HEK293 (cell line): Measurements from ENCODE around the gene PRPF19.

Source experiments
- CTCF ChIA-PET: fragments of 350-600 bp; formaldehyde crosslinking; extraction: SDS; loops from one replicate; lab custom pipeline; 2021; ENCODE audit warnings: antibody characterized with exemption; lab: Yijun Ruan, JAX
- POLR2A ChIA-PET: fragments of 300-600 bp; formaldehyde crosslinking; extraction: SDS; loops from one replicate; lab custom pipeline; 2020; ENCODE audit warnings: antibody characterized with exemption, inconsistent platforms; lab: Yijun Ruan, JAX
- H3K27ac ChIP-seq: fragments of 200-500 bp; sonication (Bioruptor generic); 2 replicates; pipeline ENCODE4 v1.5.1; 2014; ENCODE audit warnings: low read depth, low read length, control low read depth, inconsistent platforms; ENCODE audit errors: extremely low read depth
- H3K36me3 ChIP-seq, 2 experiments: fragments of 200-500 bp in 1 of 2; sonication (Bioruptor generic) in 1 of 2; 1 replicate in 1 of 2; 2 replicates in 1 of 2; pipeline ENCODE4 v1.5.1; 2014 to 2017; ENCODE audit warnings: inconsistent platforms in 2 of 2, low read length in 2 of 2; ENCODE audit not compliant: control insufficient read depth in 2 of 2, insufficient read depth in 1 of 2
- H3K4me1 ChIP-seq: fragments of 200-500 bp; sonication (Bioruptor generic); 2 replicates; pipeline ENCODE4 v1.5.1; 2014; ENCODE audit warnings: mild to moderate bottlenecking, low read length, inconsistent platforms; ENCODE audit not compliant: control insufficient read depth, insufficient read depth
- H3K4me3 ChIP-seq: 2 replicates; pipeline ENCODE4 v1.5.1; 2011; ENCODE audit warnings: low read depth, mild to moderate bottlenecking, control low read depth, low read length, moderate library complexity
- H3K9me3 ChIP-seq: fragments of 200-500 bp; sonication (Bioruptor generic); 2 replicates; pipeline ENCODE4 v1.5.1; 2014; ENCODE audit warnings: low read depth, low read length, inconsistent platforms; ENCODE audit not compliant: control insufficient read depth, insufficient read depth
- GLI4 ChIP-seq: fragments of 450-650 bp; formaldehyde crosslinking; IDR thresholded peaks from 2 replicates; pipeline ENCODE4 v1.5.1; 2016; ENCODE audit warnings: missing biosample characterization, missing genetic modification characterization
- MZF1 ChIP-seq: fragments of 450-650 bp; formaldehyde crosslinking; IDR thresholded peaks from 2 replicates; pipeline ENCODE4 v1.5.1; 2017; ENCODE audit warnings: missing biosample characterization, missing genetic modification characterization, borderline replicate concordance
- REST ChIP-seq: fragments of 450-650 bp; formaldehyde crosslinking; IDR thresholded peaks from 2 replicates; pipeline ENCODE4 v1.5.1; 2016; ENCODE audit warnings: missing biosample characterization, missing genetic modification characterization
- SALL2 ChIP-seq: fragments of 450-650 bp; formaldehyde crosslinking; IDR thresholded peaks from 2 replicates; pipeline ENCODE4 v1.5.0; 2017; ENCODE audit warnings: missing biosample characterization, mild to moderate bottlenecking, missing genetic modification characterization, borderline replicate concordance
- SP3 ChIP-seq: fragments of 450-650 bp; formaldehyde crosslinking; IDR thresholded peaks from 2 replicates; pipeline ENCODE4 v1.5.1; 2016; ENCODE audit warnings: missing biosample characterization, missing genetic modification characterization
- TCF7L2 ChIP-seq: IDR thresholded peaks from 2 replicates; pipeline ENCODE4 v1.6.1; 2011; ENCODE audit warnings: low read depth, mild to moderate bottlenecking, inconsistent platforms, low read length, moderate library complexity, borderline replicate concordance
- ZBTB49 ChIP-seq: fragments of 450-650 bp; formaldehyde crosslinking; IDR thresholded peaks from 2 replicates; pipeline ENCODE4 v1.5.1; 2016; ENCODE audit warnings: missing biosample characterization, missing genetic modification characterization, low read depth
- ZFP41 ChIP-seq: fragments of 450-650 bp; formaldehyde crosslinking; IDR thresholded peaks from 2 replicates; pipeline ENCODE4 v1.5.1; 2016; ENCODE audit warnings: missing biosample characterization, missing genetic modification characterization, borderline replicate concordance
- ZNF121 ChIP-seq: fragments of 450-650 bp; formaldehyde crosslinking; IDR thresholded peaks from 2 replicates; pipeline ENCODE4 v1.5.1; 2016; ENCODE audit warnings: missing biosample characterization, missing genetic modification characterization
- ZNF214 ChIP-seq: fragments of 450-650 bp; formaldehyde crosslinking; IDR thresholded peaks from 2 replicates; pipeline ENCODE4 v1.5.1; 2017; ENCODE audit warnings: missing biosample characterization, mild to moderate bottlenecking, missing genetic modification characterization, borderline replicate concordance
- ZNF311 ChIP-seq: fragments of 450-650 bp; formaldehyde crosslinking; IDR thresholded peaks from 2 replicates; pipeline ENCODE4 v1.5.1; 2017; ENCODE audit warnings: missing biosample characterization, missing genetic modification characterization, borderline replicate concordance
- ZNF350 ChIP-seq: fragments of 450-650 bp; formaldehyde crosslinking; IDR thresholded peaks from 2 replicates; pipeline ENCODE4 v1.5.0; 2017; ENCODE audit warnings: missing biosample characterization, mild to moderate bottlenecking, missing genetic modification characterization
- ZNF354C ChIP-seq: fragments of 450-650 bp; formaldehyde crosslinking; IDR thresholded peaks from 2 replicates; pipeline ENCODE4 v1.5.1; 2016; ENCODE audit warnings: missing biosample characterization, missing genetic modification characterization, low read depth, borderline replicate concordance
- ZNF362 ChIP-seq: fragments of 450-650 bp; formaldehyde crosslinking; IDR thresholded peaks from 2 replicates; pipeline ENCODE4 v1.5.1; 2016; ENCODE audit warnings: missing biosample characterization, missing genetic modification characterization
- ZNF391 ChIP-seq: fragments of 450-650 bp; formaldehyde crosslinking; IDR thresholded peaks from 2 replicates; pipeline ENCODE4 v1.5.1; 2016; ENCODE audit warnings: low read depth, missing biosample characterization, missing genetic modification characterization, borderline replicate concordance
- ZNF449 ChIP-seq: fragments of 450-650 bp; formaldehyde crosslinking; IDR thresholded peaks from 2 replicates; pipeline ENCODE4 v1.5.1; 2017; ENCODE audit warnings: missing biosample characterization, mild to moderate bottlenecking, missing genetic modification characterization, moderate library complexity
- ZNF558 ChIP-seq: fragments of 450-650 bp; formaldehyde crosslinking; IDR thresholded peaks from 2 replicates; pipeline ENCODE4 v1.5.1; 2016; ENCODE audit warnings: missing biosample characterization, missing genetic modification characterization
- ZNF610 ChIP-seq: fragments of 450-650 bp; formaldehyde crosslinking; IDR thresholded peaks from 2 replicates; pipeline ENCODE4 v1.5.1; 2016; ENCODE audit warnings: missing biosample characterization, missing genetic modification characterization, borderline replicate concordance
- ZNF623 ChIP-seq: fragments of 450-650 bp; formaldehyde crosslinking; IDR thresholded peaks from 2 replicates; pipeline ENCODE4 v1.5.1; 2016; ENCODE audit warnings: missing biosample characterization, missing genetic modification characterization
- ZNF704 ChIP-seq: fragments of 450-650 bp; formaldehyde crosslinking; IDR thresholded peaks from 2 replicates; pipeline ENCODE4 v1.5.1; 2016; ENCODE audit warnings: missing biosample characterization, missing genetic modification characterization
- ZNF785 ChIP-seq: fragments of 450-650 bp; formaldehyde crosslinking; IDR thresholded peaks from 2 replicates; pipeline ENCODE4 v1.5.1; 2016; ENCODE audit warnings: missing biosample characterization, missing genetic modification characterization
- ZSCAN23 ChIP-seq: fragments of 450-650 bp; formaldehyde crosslinking; IDR thresholded peaks from 2 replicates; pipeline ENCODE4 v1.5.1; 2016; ENCODE audit warnings: missing biosample characterization, missing genetic modification characterization
- ZSCAN4 ChIP-seq: fragments of 450-650 bp; formaldehyde crosslinking; IDR thresholded peaks from 2 replicates; pipeline ENCODE4 v1.5.1; 2017; ENCODE audit warnings: missing biosample characterization, missing genetic modification characterization

The PRPF19 gene

GRCh38 chr11:60852117-60852981 is 54.0 kb downstream of the PRPF19 start (continued):
- TF ChIP-seq ZNF350 (tag by site-specific recombination) (no peak), ZNF362 (tag by site-specific recombination) (no peak), ZNF704 (tag by site-specific recombination) (no peak), ZNF311 (tag by site-specific recombination) (no peak), ZNF391 (tag by site-specific recombination) (no peak), ZNF558 (tag by site-specific recombination) (no peak), MZF1 (tag by site-specific recombination) (no peak), ZNF785 (tag by site-specific recombination) (no peak), TCF7L2 (no peak), REST (no peak), ZNF610 (tag by site-specific recombination) (no peak), ZNF623 (tag by site-specific recombination) (no peak), SALL2 (tag by site-specific recombination) (no peak)

GRCh38 chr11:60851327-60852104 is 54.9 kb downstream of the PRPF19 start:
- Histone ChIP-seq H3K4me1 (no peaks in the 10 kb centered on the region), H3K9me3 (no peaks in the 10 kb centered on the region), H3K27ac (no peak overlapping the region), H3K36me3 (peaks cover 0 to 51% of the 10 kb centered on the region in 2 experiments; a peak in 1 of 3 replicates), H3K4me3 (no peak overlapping the region)
- CTCF ChIA-PET: interaction anchor here (1.6 kb wide), 1 partner anchor 20 kb away, joined by 3 read pairs; no protein-coding TSS in a partner anchor
- POLR2A ChIA-PET: no interaction called here
- TF ChIP-seq ZNF214: no peak
- no peak for TF ChIP-seq ZFP41 (tag by site-specific recombination)
- no peak for TF ChIP-seq ZSCAN23
- TF ChIP-seq SP3 (tag by site-specific recombination): no peak
- no peak for TF ChIP-seq ZSCAN4 (tag by site-specific recombination)
- no peak for TF ChIP-seq ZNF121
- TF ChIP-seq GLI4 (tag by site-specific recombination): no peak
- TF ChIP-seq ZNF449 (tag by site-specific recombination): no peak
- no peak for TF ChIP-seq ZBTB49 (tag by site-specific recombination)
- no peak for TF ChIP-seq MZF1 (tag by site-specific recombination)
- no peak for TF ChIP-seq ZNF354C (tag by site-specific recombination)
